BJ (cell line): ENCODE results near the gene ZNF483. TPM values are rescaled to one million over a fixed set of nuclear protein-coding genes. Genes with fewer than 3 reads are reported as not detected.
A peak's percentile ranks its signal among the peaks of the same experiment; 100 is the strongest.

Experiments used
- CTCF ChIA-PET: fragments of 350-600 bp; formaldehyde crosslinking; extraction: SDS; loops from one replicate; lab custom pipeline; 2021; ENCODE audit warnings: antibody characterized with exemption, inconsistent platforms; lab: Yijun Ruan, JAX
- POLR2A ChIA-PET: fragments of 300-600 bp; sonication (Branson Sonifier 250); formaldehyde crosslinking; extraction: SDS; loops from one replicate; lab custom pipeline; 2021; ENCODE audit warnings: antibody characterized with exemption; lab: Charles Lee
- DNase-seq: peaks from one replicate; pipeline ENCODE4 v3.0.0-alpha.2; 2011; ENCODE audit warnings: low read depth
- H3K27me3 ChIP-seq: 2 replicates; pipeline ENCODE4 v1.6.0; 2011; ENCODE audit warnings: low read length; ENCODE audit not compliant: control insufficient read depth, insufficient read depth
- H3K36me3 ChIP-seq: 2 replicates; pipeline ENCODE4 v1.5.1; 2011; ENCODE audit warnings: low read length; ENCODE audit not compliant: control insufficient read depth, insufficient read depth
- H3K4me3 ChIP-seq: 2 replicates; pipeline ENCODE4 v1.5.1; 2011; ENCODE audit warnings: low read depth, mild to moderate bottlenecking, control low read depth, low read length
- CTCF ChIP-seq: IDR thresholded peaks from 2 replicates; pipeline ENCODE4 v1.5.1; 2011; ENCODE audit warnings: low read depth, mild to moderate bottlenecking, control low read depth, inconsistent platforms, low read length, moderate library complexity; ENCODE audit not compliant: insufficient read depth
- polyA plus RNA-seq: library from polyadenylated mRNA; depleted of rRNA; stranded (reverse); fragments of >200 nt; gene quantifications from 2 replicates; pipeline ENCODE4 v1.2.3, GENCODE V29; 2011; rRNA removed

The ZNF483 gene
- polyA plus RNA-seq, 1 experiment, result 0.70 TPM

GRCh38 chr9:111621895-111622480 is 97.0 kb downstream of the ZNF483 start:
- no peak for DNase-seq
- POLR2A ChIA-PET, result no interaction called here
- H3K36me3 ChIP-seq, result no peaks in the 10 kb centered on the region
- no peak overlapping the region for H3K4me3 ChIP-seq
- CTCF ChIA-PET, result interaction anchor here (0.8 to 2.6 kb wide), 10 partner anchors 9 to 465 kb away, joined by 3 to 18 read pairs (median 5); partner anchors contain the start of genes DNAJC25 and PTGR1
- no peaks in the 10 kb centered on the region for H3K27me3 ChIP-seq
- TF ChIP-seq CTCF, result peak; percentile 87

- Histone ChIP-seq H3K27me3 (no peaks in the 10 kb centered on the region), H3K4me3 (no peak overlapping the region), H3K36me3 (no peaks in the 10 kb centered on the region)
- CTCF ChIA-PET, result interaction anchor here (1.9 kb wide), 1 partner anchor 24 kb away, joined by 18 read pairs; the partner anchor contains the start of gene PTGR1
- peak; percentile 50 for DNase-seq
- TF ChIP-seq CTCF, result no peak
- POLR2A ChIA-PET, result no interaction called here
These were observed 97.6 kb downstream of the ZNF483 start for GRCh38 chr9:111622626-111623025.

Other genes starting within 250 kb of the ZNF483 start
- gene OR2K2, start 195.0 kb upstream of the ZNF483 start, polyA plus RNA-seq, result not detected in 2 replicates
- gene ECPAS, start 40.8 kb upstream of the ZNF483 start, polyA plus RNA-seq, result 54.3 and 70.3 TPM in 2 replicates
- gene PTGR1, start 74.5 kb downstream of the ZNF483 start, polyA plus RNA-seq, result 49.3 and 74.9 TPM in 2 replicates
- gene DNAJC25, start 106.2 kb downstream of the ZNF483 start, polyA plus RNA-seq, result 4.9 and 6.9 TPM in 2 replicates
- 48.4 and 68.0 TPM in 2 replicates for gene GNG10, start 136.4 kb downstream of the ZNF483 start, polyA plus RNA-seq